Endothelial cell of umbilical vein (primary cell): ENCODE data around the gene KRTAP10-12. TPM values are rescaled to one million over a fixed set of nuclear protein-coding genes. Genes with fewer than 3 reads are reported as not detected.

Experiments used
- BruUV-seq: library from RNA; stranded (reverse); fragments of 400-500 nt; replicated peaks from 2 replicates; lab custom pipeline; 2021; lab: Mats Ljungman, UMichigan
- CTCF ChIA-PET: fragments of 300-600, 350-600 bp; sonication (Branson Sonifier 250); formaldehyde crosslinking; loops from one replicate; lab custom pipeline; 2021; ENCODE audit warnings: antibody characterized with exemption, inconsistent platforms; lab: Charles Lee
- POLR2A ChIA-PET: fragments of 300-600, 350-600 bp; sonication (Branson Sonifier 250); formaldehyde crosslinking; loops from one replicate; lab custom pipeline; 2021; ENCODE audit warnings: antibody characterized with exemption, inconsistent platforms; lab: Charles Lee
- DNase-seq: peaks from one replicate; pipeline ENCODE4 v3.0.0-alpha.2; 2011; ENCODE audit warnings: low read depth, low spot score
- FAIRE-seq: peaks from 2 replicates; lab custom pipeline; 2011; peaks lifted over from hg19 to GRCh38; lab: Jason Lieb, UNC
- H2AFZ ChIP-seq: 2 replicates; pipeline ENCODE4 v1.6.0; 2012; ENCODE audit warnings: low read depth, low read length, control low read depth, inconsistent platforms
- H3K27ac ChIP-seq: 2 replicates; pipeline ENCODE4 v1.5.1; 2011; ENCODE audit warnings: low read depth, mild to moderate bottlenecking, control low read depth, low read length, moderate library complexity; ENCODE audit not compliant: insufficient read depth
- H3K27me3 ChIP-seq, 2 experiments: 2 replicates each; pipeline versions ENCODE4 v1.6.0 to v1.6.1; 2011; ENCODE audit warnings: low read length in 2 of 2, mixed read lengths in 1 of 2; ENCODE audit not compliant: control insufficient read depth in 2 of 2, insufficient read depth in 2 of 2
- H3K36me3 ChIP-seq, 2 experiments: 2 replicates in 1 of 2; 3 replicates in 1 of 2; pipeline ENCODE4 v1.5.1; 2011; ENCODE audit warnings: low read length in 2 of 2, mild to moderate bottlenecking in 1 of 2, moderate library complexity in 1 of 2; ENCODE audit not compliant: control insufficient read depth in 2 of 2, insufficient read depth in 2 of 2; ENCODE audit errors: extremely low read depth in 1 of 2
- H3K4me1 ChIP-seq: 3 replicates; pipeline ENCODE4 v1.5.1; 2011; ENCODE audit warnings: mild to moderate bottlenecking, low read length; ENCODE audit not compliant: control insufficient read depth, insufficient read depth; ENCODE audit errors: extremely low read depth
- H3K4me2 ChIP-seq: 2 replicates; pipeline ENCODE4 v1.6.1; 2011; ENCODE audit warnings: low read length, control low read depth, mixed read lengths; ENCODE audit not compliant: insufficient read depth
- H3K4me3 ChIP-seq, 3 experiments: fragments of 200-600 bp in 1 of 3; sonication (generic), shearing (Covaris generic) in 1 of 3; replicated peaks in 1 of 3; 2 replicates each; pipeline ENCODE4 v1.5.1; 2011 to 2016; ENCODE audit warnings: control low read depth in 3 of 3, low read length in 3 of 3, mild to moderate bottlenecking in 2 of 3, inconsistent platforms in 1 of 3, low read depth in 1 of 3, moderate library complexity in 1 of 3; ENCODE audit not compliant: insufficient read depth in 1 of 3
- H3K79me2 ChIP-seq: 2 replicates; pipeline ENCODE4 v1.6.0; 2012; ENCODE audit warnings: low read length, inconsistent platforms; ENCODE audit not compliant: control insufficient read depth, insufficient read depth
- H3K9ac ChIP-seq: replicated peaks from 2 replicates; pipeline ENCODE3; 2011; ENCODE audit warnings: low read length, control low read depth; ENCODE audit not compliant: insufficient read depth; ENCODE audit errors: extremely low read depth
- H3K9me1 ChIP-seq: replicated peaks from 3 replicates; pipeline ENCODE4 v1.6.0; 2011; ENCODE audit warnings: mild to moderate bottlenecking, low read length; ENCODE audit not compliant: control insufficient read depth, insufficient read depth; ENCODE audit errors: extremely low read depth
- H3K9me3 ChIP-seq: replicated peaks from 2 replicates; pipeline ENCODE4 v1.5.1; 2012; ENCODE audit warnings: low read length, inconsistent platforms; ENCODE audit not compliant: control insufficient read depth, insufficient read depth
- H4K20me1 ChIP-seq: replicated peaks from 2 replicates; pipeline ENCODE3; 2011; ENCODE audit warnings: mild to moderate bottlenecking, low read length; ENCODE audit not compliant: control insufficient read depth, insufficient read depth; ENCODE audit errors: extremely low read depth
- CTCF ChIP-seq, 2 donors: IDR thresholded peaks; 1 replicate in 1 of 2; 2 replicates in 1 of 2; pipeline ENCODE4 v1.5.1; 2011; ENCODE audit warnings: low read length in 2 of 2, mild to moderate bottlenecking in 2 of 2, moderate library complexity in 2 of 2, control low read depth in 1 of 2, inconsistent platforms in 1 of 2, low read depth in 1 of 2; ENCODE audit not compliant: insufficient read depth in 1 of 2; ENCODE audit errors: extremely low read depth in 1 of 2
- EZH2 ChIP-seq: IDR thresholded peaks from 2 replicates; pipeline ENCODE4 v1.6.1; 2012; ENCODE audit warnings: borderline replicate concordance, low read depth, mild to moderate bottlenecking, moderate library complexity, low read length, inconsistent platforms; ENCODE audit not compliant: severe bottlenecking
- FOS ChIP-seq: IDR thresholded peaks from 2 replicates; pipeline ENCODE4 v1.6.1; 2011; ENCODE audit warnings: mild to moderate bottlenecking, low read length, moderate library complexity, borderline replicate concordance; ENCODE audit not compliant: insufficient read depth
- GATA2 ChIP-seq: IDR thresholded peaks from 2 replicates; pipeline ENCODE4 v1.7.0; 2011; ENCODE audit warnings: low read depth, mild to moderate bottlenecking, moderate library complexity, mixed read lengths, low read length; ENCODE audit not compliant: insufficient read length, insufficient read depth
- JUN ChIP-seq: IDR thresholded peaks from 2 replicates; pipeline ENCODE4 v1.6.1; 2011; ENCODE audit warnings: borderline replicate concordance, low read depth; ENCODE audit not compliant: insufficient read length, insufficient read depth
- MAX ChIP-seq: IDR thresholded peaks from 2 replicates; pipeline ENCODE4 v1.6.1; 2011; ENCODE audit not compliant: insufficient read depth, insufficient read length
- MYC ChIP-seq: IDR thresholded peaks from one replicate; pipeline ENCODE4 v1.6.1; 2011; ENCODE audit warnings: mild to moderate bottlenecking, low read depth, low read length
- POLR2A ChIP-seq: IDR thresholded peaks from 2 replicates; pipeline ENCODE4 v1.6.1; 2012; ENCODE audit warnings: low read depth, mild to moderate bottlenecking, control low read depth, low read length
- POLR2AphosphoS5 ChIP-seq: IDR thresholded peaks from 2 replicates; pipeline ENCODE4 v1.6.1; 2012; ENCODE audit warnings: low read depth, mild to moderate bottlenecking, control low read depth, low read length, moderate library complexity; ENCODE audit not compliant: insufficient read depth
- dilution Hi-C: fragments of 300-500 bp; cut with MboI; formaldehyde crosslinking; loops from one replicate; pipeline ENCODE4 v1.15.0; 2019; ENCODE audit warnings: low sequenced_read_pairs; ENCODE audit not compliant: extremely low pct_ligation_motif_present
- intact Hi-C: fragments of 100-400 bp; cut with micrococcal nuclease; formaldehyde crosslinking; loops from one replicate; pipeline ENCODE4 v1.10.0; 2022
- polyA plus RNA-seq, 4 experiments: library from polyadenylated mRNA; depleted of rRNA in 3 of 4; stranded (reverse) in 3 of 4; unstranded in 1 of 4; fragments of >200 nt; gene quantifications; 2 replicates each; pipeline versions ENCODE4 v1.2.1 to v1.2.3, GENCODE V29; 2011 to 2012; ENCODE audit warnings: missing spikeins in 1 of 4
- total RNA-seq: library from RNA; stranded (reverse); gene quantifications from 2 replicates; pipeline ENCODE4 v1.2.3, GENCODE V29; 2021

Gene KRTAP10-12
- total and polyA plus RNA-seq, 2 donors (not counting 3 experiments of a cell fraction or from before 2014, with no cell fraction given): not detected

DNA sequence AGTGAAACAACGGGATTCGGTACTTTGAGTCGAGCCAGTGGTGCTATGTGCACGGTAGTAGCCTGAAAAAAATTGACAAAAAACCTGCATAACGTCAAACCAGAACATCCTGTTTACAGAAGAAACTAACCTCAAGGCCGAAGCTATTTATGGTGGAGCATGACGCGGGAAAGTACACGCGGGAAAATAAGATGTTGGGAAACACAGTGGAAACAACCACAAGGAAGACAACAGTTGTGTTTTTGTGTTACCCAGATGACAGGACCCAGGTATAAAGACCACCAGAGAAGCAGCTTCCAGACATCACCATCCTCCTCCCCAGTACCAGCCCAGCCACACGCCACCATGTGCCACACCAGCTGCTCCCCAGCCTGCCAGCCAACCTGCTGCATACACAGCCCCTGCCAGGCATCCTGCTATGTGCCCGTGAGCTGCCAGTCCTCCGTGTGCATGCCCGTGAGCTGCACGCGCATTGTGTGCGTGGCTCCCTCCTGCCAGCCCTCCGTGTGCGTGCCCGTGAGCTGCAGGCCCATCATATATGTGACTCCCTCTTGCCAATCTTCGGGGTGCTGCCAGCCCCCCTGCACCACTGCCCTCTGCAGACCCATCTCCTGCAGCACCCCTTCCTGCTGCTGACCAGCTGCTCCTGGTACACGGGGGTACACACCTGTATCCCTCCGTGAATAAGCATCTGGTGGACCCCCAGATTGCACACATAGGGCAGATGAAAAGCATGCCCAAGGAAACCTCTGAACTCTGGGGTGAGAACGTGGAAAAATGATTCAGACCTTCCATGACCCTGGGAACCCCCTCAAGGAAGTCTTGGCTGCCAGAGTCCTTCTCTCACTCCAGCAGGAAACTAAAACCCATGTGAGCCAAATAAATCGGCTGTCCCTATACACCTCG lies 39.1 kb upstream of the KRTAP10-12 start, which contains the start of gene KRTAP12-3:
Gene KRTAP12-3 (plus strand): TSS at position 298 of the 906 bp plus-strand sequence. CDS start 48 bp downstream, at position 346.
- no peak for FAIRE-seq
- no TSS peak for BruUV-seq
- no peak within 1 kb of the TSS for H3K4me2 ChIP-seq
- H3K9me1 ChIP-seq: no peaks in the 10 kb centered on the region
- TF ChIP-seq CTCF (IDR thresholded peaks at IDR 0.05; ENCODE audit: extremely low read depth in 1 of 2, insufficient read depth in 1 of 2, low read depth in 1 of 2, low read length in 2 of 2) (no peak), FOS (no peak), JUN (no peak), MYC (no peak), POLR2A (no peak), POLR2AphosphoS5 (no peak), MAX (no peak), EZH2 (no peak), GATA2 (no peak)
- dilution Hi-C loops (no loop called here), intact Hi-C loops (no loop called here)
- H4K20me1 ChIP-seq: no peaks in the 10 kb centered on the region
- H3K9ac ChIP-seq: no peak within 1 kb of the TSS
- H3K4me3 ChIP-seq: no peak within 1 kb of the TSS
- CTCF ChIA-PET: interaction anchor here (1.3 kb wide), 1 partner anchor 135 kb away, joined by 4 read pairs; no protein-coding TSS in a partner anchor
- no peak for DNase-seq
- no peaks in the 10 kb centered on the region for H3K9me3 ChIP-seq
- H3K36me3 ChIP-seq: no peaks in the 10 kb centered on the region
- no peaks in the 10 kb centered on the region for H3K4me1 ChIP-seq
- POLR2A ChIA-PET: no interaction called here
- H3K27ac ChIP-seq: no peak within 1 kb of the TSS
- no peak within 1 kb of the TSS for H2AFZ ChIP-seq
- no peaks in the 10 kb centered on the region for H3K79me2 ChIP-seq
- H3K27me3 ChIP-seq: peaks cover 0 to 4% of the 10 kb centered on the region in 2 experiments
